Activated CD4-positive, alpha-beta T cell treated with anti-CD3 and anti-CD28 coated beads, Interleukin-2, amount 10 ng/mL, durations not matched to agents 24 days and 14 days (primary cell): ENCODE results near the gene SH2D4B. TPM values are rescaled to one million over a fixed set of nuclear protein-coding genes. Genes with fewer than 3 reads are reported as not detected.

Experiments
- DNase-seq: peaks from one replicate; pipeline ENCODE4 v3.0.0; 2022
- H3K27ac Mint-ChIP-seq: one replicate; pipeline ENCODE4 v1.8.0; 2022; ENCODE audit warnings: mild to moderate bottlenecking, mixed read lengths
- H3K27me3 Mint-ChIP-seq: one replicate; pipeline ENCODE4 v1.8.0; 2022; ENCODE audit warnings: mixed read lengths
- H3K36me3 Mint-ChIP-seq: one replicate; pipeline ENCODE4 v1.8.0; 2022; ENCODE audit warnings: low read depth, mild to moderate bottlenecking, mixed read lengths
- H3K4me1 Mint-ChIP-seq: one replicate; pipeline ENCODE4 v1.8.0; 2021; ENCODE audit warnings: mixed read lengths
- H3K4me3 Mint-ChIP-seq: one replicate; pipeline ENCODE4 v1.8.0; 2022; ENCODE audit warnings: mild to moderate bottlenecking, moderate library complexity, mixed read lengths
- H3K9me3 Mint-ChIP-seq: one replicate; pipeline ENCODE4 v1.8.0; 2021; ENCODE audit warnings: mixed read lengths
- intact Hi-C: fragments of 100-400 bp; cut with micrococcal nuclease; formaldehyde crosslinking; loops from one replicate; pipeline ENCODE4 v1.15.1; 2023
- total RNA-seq: library from RNA; stranded (reverse); gene quantifications from 2 replicates; pipeline ENCODE4 v1.2.3, GENCODE V29; 2022

Gene SH2D4B
- total RNA-seq, result 0.19 and 0.23 TPM in 2 replicates

- peak; percentile 57 for DNase-seq
- peak within 1 kb of the TSS; percentile 89 for H3K27ac Mint-ChIP-seq
- H3K4me3 Mint-ChIP-seq, result peak within 1 kb of the TSS; percentile 75
- H3K9me3 Mint-ChIP-seq, result no peaks in the 10 kb centered on the region
- H3K27me3 Mint-ChIP-seq, result no peaks in the 10 kb centered on the region
- peaks cover 22% of the 10 kb centered on the region for H3K4me1 Mint-ChIP-seq
- intact Hi-C loops, result loop anchor here (10.0 kb wide), 1 partner anchor 387 kb away; no protein-coding TSS in a partner anchor
- H3K36me3 Mint-ChIP-seq, result peaks cover 6% of the 10 kb centered on the region
These were observed at the start of gene SH2D4B for GRCh38 chr10:80537736-80538480. TSS of gene SH2D4B (plus strand) at chr10:80537902. CDS start at chr10:80538332, 430 bp downstream.

GRCh38 chr10:80488539-80489066 lies 49.1 kb upstream of the SH2D4B start:
- Mint-ChIP-seq H3K4me3 (peak overlapping the region; percentile 77), H3K27me3 (no peaks in the 10 kb centered on the region), H3K9me3 (peaks cover 9% of the 10 kb centered on the region), H3K27ac (peak overlapping the region; percentile 92), H3K36me3 (peaks cover 44% of the 10 kb centered on the region), H3K4me1 (peaks cover 88% of the 10 kb centered on the region)
- intact Hi-C loops, result loop anchor here (1.0 kb wide), 1 partner anchor 10 kb away; no protein-coding TSS in a partner anchor
- no peak for DNase-seq

- peaks cover 47% of the 10 kb centered on the region for H3K36me3 Mint-ChIP-seq
- no peak for DNase-seq
- no peak overlapping the region for H3K4me3 Mint-ChIP-seq
- H3K27ac Mint-ChIP-seq, result peak overlapping the region; percentile 70
- peaks cover 9% of the 10 kb centered on the region for H3K9me3 Mint-ChIP-seq
- H3K4me1 Mint-ChIP-seq, result peaks cover 90% of the 10 kb centered on the region
- intact Hi-C loops, result no loop called here
- no peaks in the 10 kb centered on the region for H3K27me3 Mint-ChIP-seq
These were observed 48.2 kb upstream of the SH2D4B start for GRCh38 chr10:80489371-80490112.

GRCh38 chr10:80491251-80492102 lies 46.2 kb upstream of the SH2D4B start:
- H3K9me3 Mint-ChIP-seq, result peaks cover 11% of the 10 kb centered on the region
- H3K27me3 Mint-ChIP-seq, result no peaks in the 10 kb centered on the region
- intact Hi-C loops, result no loop called here
- H3K4me1 Mint-ChIP-seq, result peaks cover 85% of the 10 kb centered on the region
- peaks cover 63% of the 10 kb centered on the region for H3K36me3 Mint-ChIP-seq
- peak overlapping the region; percentile 70 for H3K27ac Mint-ChIP-seq
- H3K4me3 Mint-ChIP-seq, result peak overlapping the region; percentile 4
- no peak for DNase-seq

GRCh38 chr10:80492848-80493521 lies 44.7 kb upstream of the SH2D4B start:
- H3K4me3 Mint-ChIP-seq, result peak overlapping the region; percentile 66
- no peak for DNase-seq
- H3K36me3 Mint-ChIP-seq, result peaks cover 66% of the 10 kb centered on the region
- intact Hi-C loops, result loop anchor here (1.0 kb wide), 1 partner anchor 8 kb away; no protein-coding TSS in a partner anchor
- H3K9me3 Mint-ChIP-seq, result peaks cover 16% of the 10 kb centered on the region
- no peaks in the 10 kb centered on the region for H3K27me3 Mint-ChIP-seq
- peak overlapping the region; percentile 87 for H3K27ac Mint-ChIP-seq
- peaks cover 83% of the 10 kb centered on the region for H3K4me1 Mint-ChIP-seq

GRCh38 chr10:80493522-80494051 lies 44.1 kb upstream of the SH2D4B start:
- Mint-ChIP-seq H3K4me1 (peaks cover 83% of the 10 kb centered on the region), H3K27ac (peak overlapping the region; percentile 87), H3K36me3 (peaks cover 66% of the 10 kb centered on the region), H3K9me3 (peaks cover 16% of the 10 kb centered on the region), H3K4me3 (peak overlapping the region; percentile 66), H3K27me3 (no peaks in the 10 kb centered on the region)
- intact Hi-C loops, result loop anchor here (1.0 kb wide), 1 partner anchor 8 kb away; no protein-coding TSS in a partner anchor
- DNase-seq, result peak; percentile 74

- H3K9me3 Mint-ChIP-seq, result peaks cover 7% of the 10 kb centered on the region
- no peak for DNase-seq
- intact Hi-C loops, result no loop called here
- peak overlapping the region; percentile 16 for H3K4me3 Mint-ChIP-seq
- H3K4me1 Mint-ChIP-seq, result peaks cover 76% of the 10 kb centered on the region
- H3K27me3 Mint-ChIP-seq, result no peaks in the 10 kb centered on the region
- H3K36me3 Mint-ChIP-seq, result peaks cover 39% of the 10 kb centered on the region
- H3K27ac Mint-ChIP-seq, result peak overlapping the region; percentile 51
These were observed 41.0 kb upstream of the SH2D4B start for GRCh38 chr10:80496555-80497172.

GRCh38 chr10:80497187-80498077 lies 40.3 kb upstream of the SH2D4B start:
- Mint-ChIP-seq H3K27me3 (no peaks in the 10 kb centered on the region), H3K4me1 (peaks cover 78% of the 10 kb centered on the region), H3K9me3 (peaks cover 7% of the 10 kb centered on the region), H3K4me3 (peak overlapping the region; percentile 75), H3K36me3 (peaks cover 39% of the 10 kb centered on the region), H3K27ac (peak overlapping the region; percentile 95)
- intact Hi-C loops, result loop anchor here (1.0 kb wide), 1 partner anchor 9 kb away; no protein-coding TSS in a partner anchor
- no peak for DNase-seq

- peak overlapping the region; percentile 75 for H3K4me3 Mint-ChIP-seq
- H3K4me1 Mint-ChIP-seq, result peaks cover 81% of the 10 kb centered on the region
- peaks cover 7% of the 10 kb centered on the region for H3K9me3 Mint-ChIP-seq
- peaks cover 42% of the 10 kb centered on the region for H3K36me3 Mint-ChIP-seq
- H3K27ac Mint-ChIP-seq, result peak overlapping the region; percentile 95
- H3K27me3 Mint-ChIP-seq, result no peaks in the 10 kb centered on the region
- no peak for DNase-seq
- intact Hi-C loops, result loop anchor here (1.0 kb wide), 1 partner anchor 10 kb away; no protein-coding TSS in a partner anchor
These were observed 39.4 kb upstream of the SH2D4B start for GRCh38 chr10:80498078-80498832.

GRCh38 chr10:80498833-80499741 lies 38.6 kb upstream of the SH2D4B start:
- peaks cover 83% of the 10 kb centered on the region for H3K4me1 Mint-ChIP-seq
- intact Hi-C loops, result loop anchor here (1.0 kb wide), 1 partner anchor 11 kb away; no protein-coding TSS in a partner anchor
- H3K4me3 Mint-ChIP-seq, result peak overlapping the region; percentile 75
- peaks cover 39% of the 10 kb centered on the region for H3K36me3 Mint-ChIP-seq
- peak overlapping the region; percentile 95 for H3K27ac Mint-ChIP-seq
- DNase-seq, result peak; percentile 82
- H3K27me3 Mint-ChIP-seq, result no peaks in the 10 kb centered on the region
- peaks cover 7% of the 10 kb centered on the region for H3K9me3 Mint-ChIP-seq
